Measurements from ENCODE around the gene PRICKLE4.
"Not testable (repeated sequence)": the region's sequence is repeated elsewhere in the genome, so short reads cannot be mapped to it uniquely, and the experiment has no call there.

PRICKLE4 gene

DNA sequence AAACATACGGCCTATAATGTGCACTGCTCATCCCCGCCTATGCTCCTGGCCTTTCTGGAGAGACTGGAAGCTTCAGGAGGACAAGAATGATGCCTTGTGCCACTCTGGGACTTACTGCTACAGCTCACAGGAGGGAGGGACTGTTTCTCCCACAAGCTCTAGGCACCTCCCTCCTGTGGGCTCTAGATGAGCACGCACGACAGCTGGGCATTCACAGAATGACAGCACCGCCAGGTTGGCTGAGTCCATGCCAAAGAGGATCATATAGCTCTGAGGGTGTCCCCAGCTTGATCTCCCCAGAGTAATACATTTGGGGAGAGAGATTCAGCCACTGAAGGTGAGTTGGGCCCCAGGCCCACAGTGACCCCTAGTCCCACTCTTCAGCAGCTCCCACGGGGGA is 23.3 kb upstream of the PRICKLE4 start:
- TF ChIP-seq, protein P1, sequence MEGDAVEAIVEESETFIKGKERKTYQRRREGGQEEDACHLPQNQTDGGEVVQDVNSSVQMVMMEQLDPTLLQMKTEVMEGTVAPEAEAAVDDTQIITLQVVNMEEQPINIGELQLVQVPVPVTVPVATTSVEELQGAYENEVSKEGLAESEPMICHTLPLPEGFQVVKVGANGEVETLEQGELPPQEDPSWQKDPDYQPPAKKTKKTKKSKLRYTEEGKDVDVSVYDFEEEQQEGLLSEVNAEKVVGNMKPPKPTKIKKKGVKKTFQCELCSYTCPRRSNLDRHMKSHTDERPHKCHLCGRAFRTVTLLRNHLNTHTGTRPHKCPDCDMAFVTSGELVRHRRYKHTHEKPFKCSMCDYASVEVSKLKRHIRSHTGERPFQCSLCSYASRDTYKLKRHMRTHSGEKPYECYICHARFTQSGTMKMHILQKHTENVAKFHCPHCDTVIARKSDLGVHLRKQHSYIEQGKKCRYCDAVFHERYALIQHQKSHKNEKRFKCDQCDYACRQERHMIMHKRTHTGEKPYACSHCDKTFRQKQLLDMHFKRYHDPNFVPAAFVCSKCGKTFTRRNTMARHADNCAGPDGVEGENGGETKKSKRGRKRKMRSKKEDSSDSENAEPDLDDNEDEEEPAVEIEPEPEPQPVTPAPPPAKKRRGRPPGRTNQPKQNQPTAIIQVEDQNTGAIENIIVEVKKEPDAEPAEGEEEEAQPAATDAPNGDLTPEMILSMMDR (IDR thresholded peaks at IDR 0.05; ENCODE audit: borderline replicate concordance, insufficient read depth, low read depth, low read length): no peak
- H3K4me3 ChIP-seq (ENCODE audit: low read depth, low read length): no peak overlapping the region

DNA sequence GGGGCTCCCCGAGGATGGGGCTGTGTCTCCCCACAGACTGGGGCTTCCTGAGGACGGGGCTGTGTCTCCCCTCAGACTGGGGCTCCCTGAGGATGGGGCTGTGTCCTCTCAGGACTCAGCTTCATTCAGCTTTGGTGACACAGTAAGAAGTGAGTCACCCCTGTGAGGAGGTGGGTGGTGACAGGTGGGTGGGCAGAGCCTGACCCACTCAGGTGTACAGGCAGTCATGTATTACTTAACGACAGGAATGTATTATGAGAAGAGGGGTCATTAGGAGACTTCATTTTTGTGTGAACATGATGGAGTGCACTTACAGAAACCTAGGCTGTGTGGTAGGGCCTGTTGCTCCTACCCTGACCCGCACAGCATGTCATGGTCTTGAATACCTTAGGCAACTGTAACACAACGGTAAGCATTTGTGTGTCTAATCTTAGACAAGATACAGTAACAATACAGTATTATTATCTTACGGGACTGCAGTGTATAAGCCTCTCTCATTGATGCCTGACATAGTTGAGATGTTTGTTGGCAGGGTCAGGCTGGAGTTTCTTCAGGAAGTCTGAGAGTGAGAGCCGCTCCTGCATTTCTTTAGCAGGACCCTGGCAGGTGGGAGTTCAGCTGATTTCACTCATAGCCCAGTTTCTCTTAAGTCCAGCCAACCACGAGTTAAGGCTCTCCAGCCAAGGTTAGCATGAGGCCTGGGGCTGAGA is 22.5 kb upstream of the PRICKLE4 start:
- TF ChIP-seq, protein P1 (IDR thresholded peaks at IDR 0.05; ENCODE audit: borderline replicate concordance, insufficient read depth, low read depth, low read length): no peak
- H3K4me3 ChIP-seq (ENCODE audit: low read depth, low read length): no peak overlapping the region

DNA sequence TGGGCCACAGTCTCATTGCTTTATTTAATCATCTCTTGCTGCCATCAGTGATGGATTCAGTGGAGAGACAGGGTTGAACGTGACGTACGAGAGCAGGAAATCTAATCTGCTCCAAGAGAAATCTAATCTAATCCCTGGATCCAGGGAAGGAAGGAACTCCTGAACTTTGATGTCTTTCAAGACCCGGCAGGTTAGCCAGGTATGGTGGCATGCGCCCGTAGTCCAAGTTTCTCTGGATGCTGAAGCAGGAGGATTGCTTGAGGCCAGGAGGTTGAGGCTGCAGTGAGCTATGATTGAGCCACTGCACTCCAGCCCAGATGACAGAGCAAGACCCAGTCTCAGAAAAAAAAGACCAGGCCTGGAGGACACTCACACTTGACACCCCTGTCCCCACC is 21.9 kb upstream of the PRICKLE4 start:
- TF ChIP-seq, protein P1 (IDR thresholded peaks at IDR 0.05; ENCODE audit: borderline replicate concordance, insufficient read depth, low read depth, low read length): no peak
- no peak overlapping the region for H3K4me3 ChIP-seq (ENCODE audit: low read depth, low read length)

DNA sequence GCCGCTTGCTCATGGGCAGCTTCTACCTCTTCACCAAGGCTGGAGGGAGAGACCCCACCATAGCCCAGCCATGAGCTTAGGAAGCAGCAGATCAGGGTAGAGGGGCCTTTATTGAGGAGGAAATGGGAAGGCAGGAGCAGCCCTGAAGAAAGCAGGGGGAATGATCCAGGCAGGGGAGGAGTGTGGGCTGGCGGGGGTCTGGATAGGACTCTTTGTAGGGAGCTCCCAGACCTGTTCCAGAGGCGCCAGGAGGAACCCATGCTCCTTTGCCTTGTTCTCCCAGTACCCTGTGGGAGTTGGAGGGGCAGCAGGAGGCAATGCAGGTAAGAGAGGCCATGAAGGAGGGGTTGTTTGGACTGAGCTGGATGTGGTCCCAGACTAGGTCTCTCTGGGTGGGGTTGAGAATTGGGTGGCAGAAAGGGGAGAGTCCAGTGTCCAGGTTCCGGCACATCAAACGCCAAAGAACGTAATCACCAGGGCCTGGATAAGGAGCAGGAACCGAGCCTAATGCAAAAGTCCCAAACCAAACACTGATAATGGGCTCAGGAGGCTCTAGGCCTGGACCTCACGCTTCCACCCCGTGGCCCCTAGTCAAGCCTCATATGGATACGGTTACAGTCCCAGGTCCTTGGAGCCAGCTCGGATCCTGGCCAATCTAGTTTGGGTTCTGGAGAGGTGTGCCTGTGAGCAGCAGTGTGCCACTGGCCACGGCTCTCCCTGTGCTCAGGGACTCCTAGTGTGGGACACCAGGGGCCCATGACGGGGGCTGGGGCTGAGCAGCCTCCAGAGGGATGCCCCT is 21.3 kb upstream of the PRICKLE4 start:
- TF ChIP-seq, protein P1 (IDR thresholded peaks at IDR 0.05; ENCODE audit: borderline replicate concordance, insufficient read depth, low read depth, low read length): no peak
- H3K4me3 ChIP-seq (ENCODE audit: low read depth, low read length): no peak overlapping the region

DNA sequence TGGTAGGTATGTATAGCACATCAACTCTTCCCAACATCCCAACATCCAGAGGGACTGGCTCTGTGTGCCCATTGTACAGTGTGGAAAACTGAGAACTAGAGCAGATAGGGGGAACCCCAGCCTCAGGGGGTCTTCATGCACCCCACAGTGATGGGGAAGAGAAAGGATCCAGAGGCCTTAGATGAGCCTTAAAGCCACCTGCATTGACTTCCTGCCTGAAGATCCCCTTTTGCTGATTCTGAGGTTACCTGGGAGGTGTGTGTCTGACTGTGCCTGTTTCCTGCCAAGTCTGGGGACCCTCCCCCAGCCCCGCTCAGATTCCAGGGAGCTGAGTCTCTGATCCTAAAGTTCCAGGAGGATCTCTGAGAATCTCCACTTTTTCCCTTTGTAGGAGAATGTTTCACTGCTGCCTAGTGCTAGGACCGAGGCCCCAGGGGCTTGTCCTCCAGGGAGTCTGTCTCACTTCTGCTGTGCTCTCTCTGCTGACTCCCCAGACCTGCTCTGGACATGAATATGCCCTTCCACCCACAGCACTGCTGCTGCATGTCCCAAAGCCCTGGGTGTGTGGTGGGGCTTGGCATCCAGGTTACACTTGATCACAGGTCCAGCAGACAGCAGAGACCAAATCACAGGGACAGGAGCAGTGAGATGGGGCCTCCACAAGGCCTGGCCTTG is 20.5 kb upstream of the PRICKLE4 start:
- no peak overlapping the region for H3K4me3 ChIP-seq (ENCODE audit: low read depth, low read length)
- TF ChIP-seq, protein P1 (IDR thresholded peaks at IDR 0.05; ENCODE audit: borderline replicate concordance, insufficient read depth, low read depth, low read length): no peak

DNA sequence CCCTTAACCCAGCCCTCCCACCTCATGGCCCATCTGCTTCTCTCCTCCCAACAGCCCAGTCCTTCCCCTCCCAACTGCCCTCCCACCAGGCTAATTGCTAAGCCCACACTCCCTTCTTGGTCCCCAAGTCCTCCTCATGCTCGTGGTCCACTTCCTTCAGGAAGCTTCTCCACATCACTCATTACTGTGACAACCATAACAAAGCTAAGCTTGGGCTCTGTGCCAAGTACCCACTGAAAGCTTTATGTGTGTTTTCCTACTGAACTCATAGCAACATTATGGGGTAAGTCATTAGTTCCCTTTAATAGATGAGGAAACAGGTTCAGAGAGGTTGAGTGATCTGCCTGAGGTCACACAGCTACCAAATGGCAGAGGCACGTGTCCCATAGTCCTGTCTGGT is 17.1 kb upstream of the PRICKLE4 start:
- H3K4me3 ChIP-seq (ENCODE audit: low read depth, low read length): no peak overlapping the region
- TF ChIP-seq, protein P1 (IDR thresholded peaks at IDR 0.05; ENCODE audit: borderline replicate concordance, insufficient read depth, low read depth, low read length): no peak

DNA sequence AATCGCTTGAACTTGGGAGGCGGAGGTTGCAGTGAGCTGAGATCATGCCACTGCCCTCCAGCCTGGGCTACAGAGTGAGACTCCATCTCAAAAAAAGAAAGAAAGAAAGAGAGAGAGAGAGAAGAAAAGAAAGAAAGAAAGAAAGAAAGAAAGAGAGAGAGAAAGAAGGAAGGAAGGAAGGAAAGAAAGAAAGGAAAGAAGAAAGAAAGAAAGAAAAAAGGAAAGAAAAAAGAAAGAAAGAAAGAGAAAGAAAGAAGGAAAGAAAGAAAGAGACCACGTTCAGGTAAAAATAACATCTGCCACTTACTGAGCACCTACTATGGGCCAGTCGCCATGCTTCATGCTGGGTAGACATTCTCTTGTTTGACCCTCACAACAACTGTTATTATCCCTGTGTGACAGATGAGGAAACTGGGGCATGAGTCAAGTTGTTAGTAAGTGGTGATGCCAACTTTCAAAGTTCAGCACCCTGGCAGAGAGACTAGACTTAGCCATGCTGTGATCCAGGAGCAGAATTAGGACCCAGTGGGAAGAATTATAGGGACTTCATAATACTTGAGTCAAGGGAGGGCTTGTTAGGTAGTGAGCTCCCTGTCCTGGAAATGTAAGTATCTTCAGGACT is 14.4 kb upstream of the PRICKLE4 start:
- not testable (repeated sequence) for H3K4me3 ChIP-seq (ENCODE audit: low read depth, low read length)

All from GM12875 (cell line).